GM19328 (cell line): ENCODE measurements around the gene BRMS1.
"Not testable (repeated sequence)": the region's sequence is repeated elsewhere in the genome, so short reads cannot be mapped to it uniquely, and the experiment has no call there.

Experiments used
- ATAC-seq: cut with Tn5 transposase; IDR thresholded peaks from one replicate; pipeline ENCODE4 v1.9.1; 2021; ENCODE audit warnings: mild to moderate bottlenecking, moderate library complexity; ENCODE audit not compliant: unreplicated experiment

Gene BRMS1

GRCh38 chr11:66363805-66364535 is 19.1 kb upstream of the BRMS1 start:
- no peak for ATAC-seq

GRCh38 chr11:66363187-66363601 is 18.3 kb upstream of the BRMS1 start:
- ATAC-seq: no peak

- ATAC-seq: no peak
Measured at GRCh38 chr11:66362481-66363147, 17.7 kb upstream of the BRMS1 start.

- no peak for ATAC-seq
Measured at GRCh38 chr11:66361502-66361941, 16.6 kb upstream of the BRMS1 start.

GRCh38 chr11:66360406-66361073 is 15.6 kb upstream of the BRMS1 start:
- no peak for ATAC-seq

GRCh38 chr11:66359662-66360087 is 14.8 kb upstream of the BRMS1 start:
- ATAC-seq: no peak

- not testable (repeated sequence) for ATAC-seq
Measured at GRCh38 chr11:66350560-66351235, 5.8 kb upstream of the BRMS1 start.

GRCh38 chr11:66349084-66349386 is 4.1 kb upstream of the BRMS1 start:
- no peak for ATAC-seq

- no peak for ATAC-seq
Measured at GRCh38 chr11:66347425-66348276, 2.7 kb upstream of the BRMS1 start, which contains the start of gene B4GAT1. Gene B4GAT1, minus strand, starts transcription at chr11:66347629. Its CDS starts 84 bp downstream, at chr11:66347545.

- no peak for ATAC-seq
Measured at GRCh38 chr11:66346476-66347424, 1.8 kb upstream of the BRMS1 start.

GRCh38 chr11:66345316-66345649 is 379 bp upstream of the BRMS1 start:
- ATAC-seq: no peak

GRCh38 chr11:66343176-66343575 is 1.7 kb downstream of the BRMS1 start:
- ATAC-seq: no peak

GRCh38 chr11:66341502-66342126 is 3.3 kb downstream of the BRMS1 start:
- ATAC-seq: no peak

- no peak for ATAC-seq
Measured at GRCh38 chr11:66340596-66341501, 4.1 kb downstream of the BRMS1 start.

GRCh38 chr11:66339686-66340483 is 5.0 kb downstream of the BRMS1 start:
- ATAC-seq: no peak

GRCh38 chr11:66339162-66339675 is 5.7 kb downstream of the BRMS1 start:
- no peak for ATAC-seq
